Mesodermal cell (in vitro differentiated cells): Measurements from ENCODE around the gene SPATA17.

Experiments
- H3K27ac ChIP-seq: 2 replicates; pipeline ENCODE4 v1.7.0; 2013; ENCODE audit warnings: mild to moderate bottlenecking, low read depth, low read length, moderate library complexity; ENCODE audit not compliant: severe bottlenecking
- H3K36me3 ChIP-seq: 2 replicates; pipeline ENCODE4 v1.7.1; 2013; ENCODE audit warnings: mild to moderate bottlenecking, low read length, moderate library complexity; ENCODE audit not compliant: control insufficient read depth, insufficient read depth
- H3K4me1 ChIP-seq: one replicate; pipeline ENCODE4 v1.7.1; 2013; ENCODE audit warnings: mild to moderate bottlenecking, low read length; ENCODE audit not compliant: insufficient read depth, control insufficient read depth, poor library complexity, severe bottlenecking
- H3K4me3 ChIP-seq: 2 replicates; pipeline ENCODE4 v1.7.0; 2013; ENCODE audit warnings: low read length, control low read depth, mild to moderate bottlenecking; ENCODE audit not compliant: insufficient read depth, poor library complexity, severe bottlenecking; ENCODE audit errors: extremely low read depth
- H3K9me3 ChIP-seq: 2 replicates; pipeline ENCODE4 v1.7.1; 2013; ENCODE audit warnings: mild to moderate bottlenecking, low read length, moderate library complexity; ENCODE audit not compliant: control insufficient read depth
- WGBS, 2 experiments: methylation state at CpG; one replicate each; pipeline ENCODE4 v1.1.5; 2013; ENCODE audit warnings: missing lambda C conversion rate in 2 of 2; ENCODE audit not compliant: insufficient coverage in 2 of 2; 5-methylcytosine and 5-hydroxymethylcytosine counted together

The SPATA17 gene

GRCh38 chr1:217620814-217621213 is 10.3 kb upstream of the SPATA17 start:
- no peaks in the 10 kb centered on the region for H3K9me3 ChIP-seq
- no peak overlapping the region for H3K27ac ChIP-seq
- no peaks in the 10 kb centered on the region for H3K4me1 ChIP-seq
- H3K36me3 ChIP-seq, result peaks cover 15% of the 10 kb centered on the region
- no peak overlapping the region for H3K4me3 ChIP-seq
- 96 to 100% methylated on average over 1 to 2 of the region's 4 CpGs for WGBS, 2 experiments

GRCh38 chr1:217622042-217622441 is 9.1 kb upstream of the SPATA17 start:
- H3K9me3 ChIP-seq, result no peaks in the 10 kb centered on the region

GRCh38 chr1:217626321-217626720 is 4.8 kb upstream of the SPATA17 start:
- Histone ChIP-seq H3K4me3 (no peak overlapping the region), H3K27ac (no peak overlapping the region), H3K36me3 (no peaks in the 10 kb centered on the region), H3K4me1 (no peaks in the 10 kb centered on the region), H3K9me3 (no peaks in the 10 kb centered on the region)
- WGBS, 2 experiments, result no CpG with 5 or more reads among the region's 2 CpGs

More at GRCh38 chr1:217622042-217622441, 9.1 kb upstream of the SPATA17 start:
- H3K4me1 ChIP-seq, result no peaks in the 10 kb centered on the region
- no peak overlapping the region for H3K27ac ChIP-seq
- 100% methylated on average over 1 of the region's 3 CpGs; no CpG with 5 or more reads in 1 of the 2 experiments for WGBS, 2 experiments
- H3K4me3 ChIP-seq, result no peak overlapping the region
- peaks cover 15% of the 10 kb centered on the region for H3K36me3 ChIP-seq

- WGBS, 2 experiments, result 79 to 87% methylated on average over 2 of the region's 3 CpGs
- no peak overlapping the region for H3K27ac ChIP-seq
- H3K36me3 ChIP-seq, result no peaks in the 10 kb centered on the region
- no peaks in the 10 kb centered on the region for H3K9me3 ChIP-seq
- no peak overlapping the region for H3K4me3 ChIP-seq
- no peaks in the 10 kb centered on the region for H3K4me1 ChIP-seq
These were observed 3.7 kb upstream of the SPATA17 start for GRCh38 chr1:217627431-217627830.

GRCh38 chr1:217642455-217642854 is 11.3 kb downstream of the SPATA17 start:
- H3K9me3 ChIP-seq, result no peaks in the 10 kb centered on the region
- 87 to 100% methylated on average over 2 to 3 of the region's 6 CpGs for WGBS, 2 experiments

GRCh38 chr1:217647791-217648190 is 16.6 kb downstream of the SPATA17 start:
- WGBS, 2 experiments, result 87 to 97% methylated on average over 5 to 8 of the region's 13 CpGs
- no peak overlapping the region for H3K4me3 ChIP-seq
- H3K36me3 ChIP-seq, result no peaks in the 10 kb centered on the region
- no peaks in the 10 kb centered on the region for H3K4me1 ChIP-seq
- H3K27ac ChIP-seq, result no peak overlapping the region
- no peaks in the 10 kb centered on the region for H3K9me3 ChIP-seq

More at GRCh38 chr1:217642455-217642854, 11.3 kb downstream of the SPATA17 start:
- H3K4me1 ChIP-seq, result no peaks in the 10 kb centered on the region
- H3K4me3 ChIP-seq, result no peak overlapping the region
- H3K36me3 ChIP-seq, result no peaks in the 10 kb centered on the region
- H3K27ac ChIP-seq, result no peak overlapping the region

GRCh38 chr1:217650674-217651073 is 19.5 kb downstream of the SPATA17 start:
- Histone ChIP-seq H3K4me3 (no peak overlapping the region), H3K9me3 (no peaks in the 10 kb centered on the region), H3K27ac (no peak overlapping the region), H3K4me1 (no peaks in the 10 kb centered on the region), H3K36me3 (no peaks in the 10 kb centered on the region)
- no CpG with 5 or more reads among the region's 4 CpGs for WGBS, 2 experiments

- 83 to 88% methylated on average over 1 of the region's 5 CpGs for WGBS, 2 experiments
- no peaks in the 10 kb centered on the region for H3K36me3 ChIP-seq
- no peaks in the 10 kb centered on the region for H3K4me1 ChIP-seq
- no peak overlapping the region for H3K4me3 ChIP-seq
- no peaks in the 10 kb centered on the region for H3K9me3 ChIP-seq
- H3K27ac ChIP-seq, result no peak overlapping the region
These were observed 29.4 kb downstream of the SPATA17 start for GRCh38 chr1:217660353-217661062.

GRCh38 chr1:217661407-217661806 is 30.3 kb downstream of the SPATA17 start:
- Histone ChIP-seq H3K4me3 (no peak overlapping the region), H3K4me1 (no peaks in the 10 kb centered on the region), H3K27ac (no peak overlapping the region), H3K9me3 (no peaks in the 10 kb centered on the region), H3K36me3 (no peaks in the 10 kb centered on the region)

- no peak overlapping the region for H3K4me3 ChIP-seq
- H3K9me3 ChIP-seq, result no peaks in the 10 kb centered on the region
- no CpG with 5 or more reads among the region's 2 CpGs for WGBS, 2 experiments
- H3K36me3 ChIP-seq, result no peaks in the 10 kb centered on the region
- H3K4me1 ChIP-seq, result no peaks in the 10 kb centered on the region
- H3K27ac ChIP-seq, result no peak overlapping the region
These were observed 37.3 kb downstream of the SPATA17 start for GRCh38 chr1:217668351-217668940.

- no peak overlapping the region for H3K4me3 ChIP-seq
- no peaks in the 10 kb centered on the region for H3K4me1 ChIP-seq
- 67 to 90% methylated on average over 1 of the region's 2 CpGs for WGBS, 2 experiments
- no peak overlapping the region for H3K27ac ChIP-seq
- H3K36me3 ChIP-seq, result no peaks in the 10 kb centered on the region
- no peaks in the 10 kb centered on the region for H3K9me3 ChIP-seq
These were observed 42.2 kb downstream of the SPATA17 start for GRCh38 chr1:217673387-217673786.
